ENCODE results near the gene LRRN3.

Gene LRRN3

DNA sequence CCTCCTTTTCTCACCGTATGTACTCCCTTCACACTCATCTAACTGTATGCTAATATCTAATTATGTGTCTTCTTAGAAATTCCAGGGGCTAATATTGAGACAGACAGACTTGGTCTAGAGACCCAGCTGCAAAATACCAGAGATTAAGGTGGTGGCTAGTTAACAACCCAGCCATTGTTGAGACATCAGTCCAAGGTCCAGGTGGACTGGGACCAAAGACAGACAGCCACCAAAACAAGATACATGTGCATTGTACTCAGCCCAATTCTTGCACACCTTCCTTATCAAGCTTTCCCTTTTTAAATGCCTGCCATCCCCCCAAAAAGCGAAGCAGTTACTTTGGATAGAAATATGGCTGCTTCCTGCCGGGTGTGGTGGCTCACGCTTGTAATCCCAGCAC is 43.3 kb upstream of the LRRN3 start:
- TF ChIP-seq FOXP2 (optimal IDR thresholded peaks at IDR 0.05; ENCODE audit: borderline replicate concordance, extremely low read depth, extremely low read length, insufficient read depth) (no peak), TAF1 (IDR thresholded peaks at IDR 0.05; ENCODE audit: borderline replicate concordance, insufficient read depth, low read length) (no peak), SIN3A (IDR thresholded peaks at IDR 0.05; ENCODE audit: borderline replicate concordance, insufficient read depth, low read length) (no peak), POLR2AphosphoS5 (IDR thresholded peaks at IDR 0.05; ENCODE audit: low read depth, low read length) (no peak)
- TF ChIP-seq, protein P1, sequence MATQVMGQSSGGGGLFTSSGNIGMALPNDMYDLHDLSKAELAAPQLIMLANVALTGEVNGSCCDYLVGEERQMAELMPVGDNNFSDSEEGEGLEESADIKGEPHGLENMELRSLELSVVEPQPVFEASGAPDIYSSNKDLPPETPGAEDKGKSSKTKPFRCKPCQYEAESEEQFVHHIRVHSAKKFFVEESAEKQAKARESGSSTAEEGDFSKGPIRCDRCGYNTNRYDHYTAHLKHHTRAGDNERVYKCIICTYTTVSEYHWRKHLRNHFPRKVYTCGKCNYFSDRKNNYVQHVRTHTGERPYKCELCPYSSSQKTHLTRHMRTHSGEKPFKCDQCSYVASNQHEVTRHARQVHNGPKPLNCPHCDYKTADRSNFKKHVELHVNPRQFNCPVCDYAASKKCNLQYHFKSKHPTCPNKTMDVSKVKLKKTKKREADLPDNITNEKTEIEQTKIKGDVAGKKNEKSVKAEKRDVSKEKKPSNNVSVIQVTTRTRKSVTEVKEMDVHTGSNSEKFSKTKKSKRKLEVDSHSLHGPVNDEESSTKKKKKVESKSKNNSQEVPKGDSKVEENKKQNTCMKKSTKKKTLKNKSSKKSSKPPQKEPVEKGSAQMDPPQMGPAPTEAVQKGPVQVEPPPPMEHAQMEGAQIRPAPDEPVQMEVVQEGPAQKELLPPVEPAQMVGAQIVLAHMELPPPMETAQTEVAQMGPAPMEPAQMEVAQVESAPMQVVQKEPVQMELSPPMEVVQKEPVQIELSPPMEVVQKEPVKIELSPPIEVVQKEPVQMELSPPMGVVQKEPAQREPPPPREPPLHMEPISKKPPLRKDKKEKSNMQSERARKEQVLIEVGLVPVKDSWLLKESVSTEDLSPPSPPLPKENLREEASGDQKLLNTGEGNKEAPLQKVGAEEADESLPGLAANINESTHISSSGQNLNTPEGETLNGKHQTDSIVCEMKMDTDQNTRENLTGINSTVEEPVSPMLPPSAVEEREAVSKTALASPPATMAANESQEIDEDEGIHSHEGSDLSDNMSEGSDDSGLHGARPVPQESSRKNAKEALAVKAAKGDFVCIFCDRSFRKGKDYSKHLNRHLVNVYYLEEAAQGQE (IDR thresholded peaks at IDR 0.05; ENCODE audit: insufficient read depth in 1 of 2, low read depth in 2 of 2, low read length in 2 of 2): no peak

DNA sequence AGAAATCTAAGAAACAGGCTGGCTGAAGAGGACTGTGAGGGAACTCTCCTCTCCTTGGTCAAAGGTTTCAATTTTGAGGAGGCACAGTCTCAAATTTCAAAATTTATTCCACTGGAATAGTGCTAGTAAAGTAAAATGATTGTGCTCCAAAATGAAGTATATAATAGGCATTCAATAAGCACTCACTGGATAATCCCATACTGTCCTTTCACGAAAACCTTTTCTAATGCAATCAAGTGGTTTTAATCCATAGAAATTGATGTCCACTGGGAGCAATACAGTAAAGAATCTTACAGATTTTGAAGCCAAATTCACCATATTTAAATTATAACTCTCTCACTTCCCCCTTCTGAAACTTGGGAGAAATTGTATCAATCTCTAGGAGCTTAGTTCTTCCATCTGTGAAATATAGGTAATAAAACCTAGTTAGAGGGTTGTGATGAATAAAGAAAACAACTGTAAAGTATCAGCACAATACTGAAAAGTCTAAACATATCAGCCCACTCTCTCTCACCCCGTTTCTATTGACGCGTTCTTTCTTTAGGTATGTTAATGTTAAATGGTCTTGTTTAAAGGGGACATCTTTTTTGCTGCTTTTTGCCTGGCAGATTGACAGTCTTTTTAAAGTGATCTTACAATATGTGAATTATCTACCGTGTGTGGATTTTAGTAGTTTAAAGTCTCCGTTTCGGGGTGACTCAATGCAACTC is 40.8 kb upstream of the LRRN3 start:
- TF ChIP-seq, protein P1 (IDR thresholded peaks at IDR 0.05; ENCODE audit: insufficient read depth in 1 of 2, low read depth in 2 of 2, low read length in 2 of 2): no peak
- TF ChIP-seq SIN3A (IDR thresholded peaks at IDR 0.05; ENCODE audit: borderline replicate concordance, insufficient read depth, low read length) (no peak), TAF1 (IDR thresholded peaks at IDR 0.05; ENCODE audit: borderline replicate concordance, insufficient read depth, low read length) (no peak), FOXP2 (optimal IDR thresholded peaks at IDR 0.05; ENCODE audit: borderline replicate concordance, extremely low read depth, extremely low read length, insufficient read depth) (no peak), POLR2AphosphoS5 (IDR thresholded peaks at IDR 0.05; ENCODE audit: low read depth, low read length) (no peak)

- no peak for TF ChIP-seq POLR2AphosphoS5 (IDR thresholded peaks at IDR 0.05; ENCODE audit: low read depth, low read length)
- no peak for TF ChIP-seq TAF1 (IDR thresholded peaks at IDR 0.05; ENCODE audit: borderline replicate concordance, insufficient read depth, low read length)
- TF ChIP-seq, protein P1 (IDR thresholded peaks at IDR 0.05; ENCODE audit: insufficient read depth in 1 of 2, low read depth in 2 of 2, low read length in 2 of 2): no peak
- TF ChIP-seq FOXP2 (optimal IDR thresholded peaks at IDR 0.05; ENCODE audit: borderline replicate concordance, extremely low read depth, extremely low read length, insufficient read depth): no peak
- no peak for TF ChIP-seq SIN3A (IDR thresholded peaks at IDR 0.05; ENCODE audit: borderline replicate concordance, insufficient read depth, low read length)
These were observed 40.0 kb upstream of the LRRN3 start for GRCh38 chr7:111050875-111051416.

- TF ChIP-seq SIN3A (IDR thresholded peaks at IDR 0.05; ENCODE audit: borderline replicate concordance, insufficient read depth, low read length): no peak
- no peak for TF ChIP-seq POLR2AphosphoS5 (IDR thresholded peaks at IDR 0.05; ENCODE audit: low read depth, low read length)
- TF ChIP-seq TAF1 (IDR thresholded peaks at IDR 0.05; ENCODE audit: borderline replicate concordance, insufficient read depth, low read length): no peak
- TF ChIP-seq FOXP2 (optimal IDR thresholded peaks at IDR 0.05; ENCODE audit: borderline replicate concordance, extremely low read depth, extremely low read length, insufficient read depth): no peak
- TF ChIP-seq, protein P1 (IDR thresholded peaks at IDR 0.05; ENCODE audit: insufficient read depth in 1 of 2, low read depth in 2 of 2, low read length in 2 of 2): no peak
These were observed 39.1 kb upstream of the LRRN3 start for GRCh38 chr7:111051832-111052231.
